Liver (tissue), 9 donors: ENCODE measurements around the gene OIT3. TPM values are rescaled to one million over a fixed set of nuclear protein-coding genes. Genes with fewer than 3 reads are reported as not detected.
"Not testable (repeated sequence)": the region's sequence is repeated elsewhere in the genome, so short reads cannot be mapped to it uniquely, and the experiment has no call there.

Experiments
- DNase-seq: peaks from one replicate; pipeline ENCODE4 v3.0.0-alpha.2; 2017; ENCODE audit warnings: low spot score
- H3K27ac ChIP-seq, 2 donors: one replicate each; pipeline ENCODE4 v1.7.0; 2013; ENCODE audit warnings: inconsistent platforms in 2 of 2, low read length in 2 of 2, control low read depth in 1 of 2, low read depth in 1 of 2, mild to moderate bottlenecking in 1 of 2
- H3K27me3 ChIP-seq, 4 donors: one replicate each; pipeline versions ENCODE4 v1.6.1 to v1.7.0; 2013; ENCODE audit warnings: low read length in 3 of 4, inconsistent platforms in 1 of 4, mild to moderate bottlenecking in 1 of 4, moderate library complexity in 1 of 4; ENCODE audit not compliant: control insufficient read depth in 4 of 4, insufficient read depth in 4 of 4
- H3K36me3 ChIP-seq, 4 donors: one replicate each; pipeline versions ENCODE4 v1.6.1 to v1.7.0; 2013; ENCODE audit warnings: low read length in 3 of 4, mild to moderate bottlenecking in 3 of 4, low read depth in 1 of 4, moderate library complexity in 1 of 4; ENCODE audit not compliant: control insufficient read depth in 4 of 4, insufficient read depth in 3 of 4
- H3K4me1 ChIP-seq, 4 donors: one replicate each; pipeline versions ENCODE4 v1.6.1 to v1.7.0; 2013; ENCODE audit warnings: low read length in 3 of 4, mild to moderate bottlenecking in 3 of 4, moderate library complexity in 1 of 4; ENCODE audit not compliant: control insufficient read depth in 4 of 4, insufficient read depth in 4 of 4
- H3K4me3 ChIP-seq, 3 donors: one replicate each; pipeline versions ENCODE4 v1.6.1 to v1.7.0; 2013; ENCODE audit warnings: low read length in 3 of 3, control low read depth in 1 of 3, low read depth in 1 of 3, mild to moderate bottlenecking in 1 of 3
- H3K9ac ChIP-seq, 2 donors: one replicate each; pipeline ENCODE4 v1.7.0; 2013; ENCODE audit warnings: low read length in 2 of 2, mild to moderate bottlenecking in 2 of 2, moderate library complexity in 2 of 2, control low read depth in 1 of 2, low read depth in 1 of 2
- H3K9me3 ChIP-seq, 4 donors: one replicate each; pipeline versions ENCODE4 v1.6.1 to v1.7.0; 2013; ENCODE audit warnings: low read length in 3 of 4; ENCODE audit not compliant: control insufficient read depth in 4 of 4
- GABPA ChIP-seq, 2 donors: IDR thresholded peaks in 1 of 2; conservative IDR thresholded peaks in 1 of 2; 2 replicates each; pipeline ENCODE4 v1.6.1; 2016; ENCODE audit warnings: antibody characterized with exemption in 2 of 2, mild to moderate bottlenecking in 1 of 2, moderate library complexity in 1 of 2
- RAD21 ChIP-seq, 2 donors: IDR thresholded peaks; 2 replicates each; pipeline ENCODE4 v1.6.1; 2016; ENCODE audit warnings: antibody characterized with exemption in 2 of 2, mild to moderate bottlenecking in 2 of 2
- RXRA ChIP-seq, 2 donors: IDR thresholded peaks; 2 replicates each; pipeline ENCODE4 v1.6.1; 2017 to 2018; ENCODE audit warnings: antibody characterized with exemption in 2 of 2, mild to moderate bottlenecking in 1 of 2
- SP1 ChIP-seq: IDR thresholded peaks from 2 replicates; pipeline ENCODE4 v1.6.1; 2018; ENCODE audit warnings: antibody characterized with exemption, mild to moderate bottlenecking
- WGBS: extraction: QIAGEN DNeasy Blood & Tissue Kit; methylation state at CpG from one replicate; pipeline ENCODE4 v1.1.7; 2013; 5-methylcytosine and 5-hydroxymethylcytosine counted together
- polyA plus RNA-seq, 2 donors: library from polyadenylated mRNA; stranded (reverse) in 1 of 2; unstranded in 1 of 2; fragments of 200-250 nt in 1 of 2; fragments of >200 nt in 1 of 2; fragmentation: Nextera tagmentation in 1 of 2; extraction: Ambion mirVana in 1 of 2; gene quantifications; one replicate each; pipeline versions ENCODE4 v1.2.1 to v1.2.3, GENCODE V29; 2013 to 2015
- total RNA-seq, 2 donors: library from RNA; depleted of rRNA; stranded (reverse); fragments of >200 nt; gene quantifications; one replicate each; pipeline ENCODE4 v1.2.3, GENCODE V29; 2014
- TF ChIP-seq, protein P1 (sequence below): IDR thresholded peaks from 2 replicates; pipeline ENCODE4 v1.6.1; 2016; ENCODE audit warnings: antibody characterized with exemption, mild to moderate bottlenecking
- TF ChIP-seq, protein P2 (sequence below): fragments of 150-350 bp; IDR thresholded peaks from 2 replicates; pipeline ENCODE4 v1.5.1; 2017; ENCODE audit warnings: improper control_type of control experiment, low read depth, low read length; ENCODE audit not compliant: missing input control
- TF ChIP-seq, protein P3 (sequence below): IDR thresholded peaks from 2 replicates; pipeline ENCODE4 v1.6.1; 2016; ENCODE audit warnings: antibody characterized with exemption
- donor health status: healthy.
- donor health status: healthy.
- donor health status: healthy.
- donor health status: healthy.
- donor health status: healthy.

The OIT3 gene
- total and polyA plus RNA-seq, 4 donors = 19.0 to 84.8 (median 59.8) TPM

DNA sequence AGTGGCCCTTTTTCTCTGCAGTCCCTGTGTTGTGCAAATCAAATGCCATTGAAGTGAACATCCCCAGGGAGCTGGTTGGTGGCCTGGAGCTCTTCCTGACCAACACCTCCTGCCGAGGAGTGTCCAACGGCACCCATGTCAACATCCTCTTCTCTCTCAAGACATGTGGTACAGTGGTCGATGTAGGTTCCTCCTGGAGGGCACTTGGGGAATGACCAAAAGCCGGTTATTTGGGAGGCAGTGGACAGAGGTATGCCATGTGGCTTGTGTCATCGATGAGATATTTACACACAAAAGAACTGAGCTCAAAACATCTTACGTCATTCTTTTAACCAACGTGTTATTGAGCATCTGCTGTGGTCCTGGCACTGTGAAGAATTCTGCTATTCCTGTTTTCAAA lies 19.7 kb downstream of the OIT3 start:
- WGBS = 80% methylated on average over 7 of the region's 7 CpGs
- no peak for DNase-seq
- Histone ChIP-seq H3K4me1 (no peaks in the 10 kb centered on the region), H3K4me3 (no peak overlapping the region), H3K27ac (no peak overlapping the region), H3K36me3 (no peaks in the 10 kb centered on the region), H3K9ac (no peak overlapping the region), H3K9me3 (no peaks in the 10 kb centered on the region), H3K27me3 (no peaks in the 10 kb centered on the region)
- TF ChIP-seq RXRA (IDR thresholded peaks at IDR 0.05) (no peak), GABPA (IDR thresholded peaks at IDR 0.05 in 1 of 2, conservative IDR thresholded peaks at IDR 0.05 in 1 of 2) (no peak), SP1 (no peak), RAD21 (IDR thresholded peaks at IDR 0.05) (no peak)
- TF ChIP-seq, protein P1, sequence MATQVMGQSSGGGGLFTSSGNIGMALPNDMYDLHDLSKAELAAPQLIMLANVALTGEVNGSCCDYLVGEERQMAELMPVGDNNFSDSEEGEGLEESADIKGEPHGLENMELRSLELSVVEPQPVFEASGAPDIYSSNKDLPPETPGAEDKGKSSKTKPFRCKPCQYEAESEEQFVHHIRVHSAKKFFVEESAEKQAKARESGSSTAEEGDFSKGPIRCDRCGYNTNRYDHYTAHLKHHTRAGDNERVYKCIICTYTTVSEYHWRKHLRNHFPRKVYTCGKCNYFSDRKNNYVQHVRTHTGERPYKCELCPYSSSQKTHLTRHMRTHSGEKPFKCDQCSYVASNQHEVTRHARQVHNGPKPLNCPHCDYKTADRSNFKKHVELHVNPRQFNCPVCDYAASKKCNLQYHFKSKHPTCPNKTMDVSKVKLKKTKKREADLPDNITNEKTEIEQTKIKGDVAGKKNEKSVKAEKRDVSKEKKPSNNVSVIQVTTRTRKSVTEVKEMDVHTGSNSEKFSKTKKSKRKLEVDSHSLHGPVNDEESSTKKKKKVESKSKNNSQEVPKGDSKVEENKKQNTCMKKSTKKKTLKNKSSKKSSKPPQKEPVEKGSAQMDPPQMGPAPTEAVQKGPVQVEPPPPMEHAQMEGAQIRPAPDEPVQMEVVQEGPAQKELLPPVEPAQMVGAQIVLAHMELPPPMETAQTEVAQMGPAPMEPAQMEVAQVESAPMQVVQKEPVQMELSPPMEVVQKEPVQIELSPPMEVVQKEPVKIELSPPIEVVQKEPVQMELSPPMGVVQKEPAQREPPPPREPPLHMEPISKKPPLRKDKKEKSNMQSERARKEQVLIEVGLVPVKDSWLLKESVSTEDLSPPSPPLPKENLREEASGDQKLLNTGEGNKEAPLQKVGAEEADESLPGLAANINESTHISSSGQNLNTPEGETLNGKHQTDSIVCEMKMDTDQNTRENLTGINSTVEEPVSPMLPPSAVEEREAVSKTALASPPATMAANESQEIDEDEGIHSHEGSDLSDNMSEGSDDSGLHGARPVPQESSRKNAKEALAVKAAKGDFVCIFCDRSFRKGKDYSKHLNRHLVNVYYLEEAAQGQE = no peak
- TF ChIP-seq, protein P2, sequence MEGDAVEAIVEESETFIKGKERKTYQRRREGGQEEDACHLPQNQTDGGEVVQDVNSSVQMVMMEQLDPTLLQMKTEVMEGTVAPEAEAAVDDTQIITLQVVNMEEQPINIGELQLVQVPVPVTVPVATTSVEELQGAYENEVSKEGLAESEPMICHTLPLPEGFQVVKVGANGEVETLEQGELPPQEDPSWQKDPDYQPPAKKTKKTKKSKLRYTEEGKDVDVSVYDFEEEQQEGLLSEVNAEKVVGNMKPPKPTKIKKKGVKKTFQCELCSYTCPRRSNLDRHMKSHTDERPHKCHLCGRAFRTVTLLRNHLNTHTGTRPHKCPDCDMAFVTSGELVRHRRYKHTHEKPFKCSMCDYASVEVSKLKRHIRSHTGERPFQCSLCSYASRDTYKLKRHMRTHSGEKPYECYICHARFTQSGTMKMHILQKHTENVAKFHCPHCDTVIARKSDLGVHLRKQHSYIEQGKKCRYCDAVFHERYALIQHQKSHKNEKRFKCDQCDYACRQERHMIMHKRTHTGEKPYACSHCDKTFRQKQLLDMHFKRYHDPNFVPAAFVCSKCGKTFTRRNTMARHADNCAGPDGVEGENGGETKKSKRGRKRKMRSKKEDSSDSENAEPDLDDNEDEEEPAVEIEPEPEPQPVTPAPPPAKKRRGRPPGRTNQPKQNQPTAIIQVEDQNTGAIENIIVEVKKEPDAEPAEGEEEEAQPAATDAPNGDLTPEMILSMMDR = no peak
- TF ChIP-seq, protein P3, sequence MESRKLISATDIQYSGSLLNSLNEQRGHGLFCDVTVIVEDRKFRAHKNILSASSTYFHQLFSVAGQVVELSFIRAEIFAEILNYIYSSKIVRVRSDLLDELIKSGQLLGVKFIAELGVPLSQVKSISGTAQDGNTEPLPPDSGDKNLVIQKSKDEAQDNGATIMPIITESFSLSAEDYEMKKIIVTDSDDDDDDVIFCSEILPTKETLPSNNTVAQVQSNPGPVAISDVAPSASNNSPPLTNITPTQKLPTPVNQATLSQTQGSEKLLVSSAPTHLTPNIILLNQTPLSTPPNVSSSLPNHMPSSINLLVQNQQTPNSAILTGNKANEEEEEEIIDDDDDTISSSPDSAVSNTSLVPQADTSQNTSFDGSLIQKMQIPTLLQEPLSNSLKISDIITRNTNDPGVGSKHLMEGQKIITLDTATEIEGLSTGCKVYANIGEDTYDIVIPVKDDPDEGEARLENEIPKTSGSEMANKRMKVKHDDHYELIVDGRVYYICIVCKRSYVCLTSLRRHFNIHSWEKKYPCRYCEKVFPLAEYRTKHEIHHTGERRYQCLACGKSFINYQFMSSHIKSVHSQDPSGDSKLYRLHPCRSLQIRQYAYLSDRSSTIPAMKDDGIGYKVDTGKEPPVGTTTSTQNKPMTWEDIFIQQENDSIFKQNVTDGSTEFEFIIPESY = no peak

DNA sequence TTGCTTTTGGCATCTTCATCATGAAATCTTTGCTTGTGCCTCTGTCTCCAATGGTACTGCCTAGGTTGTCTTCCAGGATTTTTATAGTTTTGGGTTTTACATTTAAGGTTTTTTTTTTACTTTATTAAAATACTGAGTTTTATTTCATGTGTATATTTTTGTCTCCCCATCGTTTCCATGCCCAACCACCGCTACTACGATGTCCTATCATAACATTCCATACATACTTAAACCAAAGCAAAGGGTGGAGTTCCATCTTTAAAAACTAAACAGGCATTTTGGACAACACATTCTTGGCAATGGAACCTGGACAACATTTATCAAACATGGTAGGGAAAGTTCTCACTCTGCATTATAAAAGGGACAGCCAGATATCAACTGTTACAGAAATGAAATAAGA lies 23.7 kb downstream of the OIT3 start:
- not testable (repeated sequence) for H3K9me3 ChIP-seq, DNase-seq, H3K4me3 ChIP-seq, H3K36me3 ChIP-seq, H3K27ac ChIP-seq, H3K4me1 ChIP-seq, H3K27me3 ChIP-seq, H3K9ac ChIP-seq
- WGBS = 81% methylated on average over 3 of the region's 3 CpGs

DNA sequence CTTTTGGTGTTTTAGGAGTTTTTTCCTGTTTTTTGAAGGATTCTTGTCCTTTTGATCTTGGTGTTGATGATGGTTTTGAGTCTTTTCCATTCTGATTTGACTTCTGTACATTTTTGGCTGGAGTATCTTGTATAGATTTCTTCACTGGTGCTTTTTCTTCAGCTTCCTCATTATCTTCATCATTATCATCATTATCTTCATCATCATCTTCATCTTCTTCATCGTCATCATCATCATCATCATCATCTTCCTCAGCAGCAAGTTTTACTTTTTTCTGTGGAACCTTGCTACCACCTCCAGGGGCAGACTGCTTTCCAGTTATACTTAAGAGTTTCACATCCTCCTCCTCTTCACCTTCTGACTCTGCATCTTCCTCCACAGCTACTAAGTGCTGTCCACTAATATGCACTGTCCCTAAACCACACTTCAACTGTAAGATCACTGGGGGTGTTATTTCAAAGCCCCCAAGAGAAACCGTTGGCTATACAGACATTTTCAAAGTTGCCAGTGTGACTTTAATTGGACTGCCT lies 24.3 kb downstream of the OIT3 start:
- H3K27me3 ChIP-seq, H3K9me3 ChIP-seq, DNase-seq, H3K27ac ChIP-seq, H3K36me3 ChIP-seq, H3K4me1 ChIP-seq, H3K4me3 ChIP-seq, H3K9ac ChIP-seq: not testable (repeated sequence)
- WGBS = 76% methylated on average over 2 of the region's 2 CpGs
